CD4-positive, alpha-beta T cell treated with Interleukin-10 for 1 hour (primary cell): ENCODE measurements around the gene VSX1.

ENCODE experiments used
- DNase-seq: peaks from one replicate; pipeline ENCODE4 v3.0.0-alpha.2; 2020

VSX1 gene

DNA sequence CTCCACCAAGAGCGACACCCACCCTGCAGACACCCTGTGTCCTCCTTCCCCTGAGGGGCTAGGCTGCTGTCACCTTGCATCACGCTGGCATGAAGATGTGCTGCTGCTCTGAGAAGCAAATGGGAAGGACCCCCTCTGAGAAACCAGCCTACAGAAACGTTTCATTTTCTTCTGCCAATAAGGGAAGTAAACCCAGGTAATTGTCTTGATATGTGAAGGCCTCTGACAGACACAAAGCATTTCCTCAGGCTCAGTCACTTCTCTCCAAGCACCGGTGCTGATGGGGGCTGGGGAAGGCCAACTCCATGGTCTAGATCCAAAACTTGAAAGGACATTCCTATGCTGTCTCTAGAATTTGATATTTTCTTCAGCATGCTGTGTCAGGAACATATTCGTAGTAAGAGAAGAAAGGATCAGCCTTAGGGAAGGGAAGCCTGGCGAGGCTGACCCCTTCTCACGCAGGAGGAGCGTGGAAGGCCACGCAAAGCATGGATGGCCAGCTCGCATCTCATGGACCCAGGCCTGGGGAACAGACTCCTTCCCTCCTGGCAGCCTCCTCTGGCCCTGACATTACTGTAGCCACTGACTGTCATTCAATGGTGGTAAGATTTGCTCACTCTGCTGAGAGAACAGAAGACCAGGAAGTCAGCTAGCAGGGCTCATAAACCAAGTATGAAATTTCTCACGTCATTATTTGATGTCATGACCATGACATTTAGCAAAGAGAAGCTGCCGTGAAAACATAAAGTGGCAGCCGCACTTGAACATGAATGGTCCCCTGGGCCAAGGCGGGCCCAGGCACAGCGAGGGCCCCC, 44.4 kb downstream of the VSX1 start:
- DNase-seq, result no peak

DNA sequence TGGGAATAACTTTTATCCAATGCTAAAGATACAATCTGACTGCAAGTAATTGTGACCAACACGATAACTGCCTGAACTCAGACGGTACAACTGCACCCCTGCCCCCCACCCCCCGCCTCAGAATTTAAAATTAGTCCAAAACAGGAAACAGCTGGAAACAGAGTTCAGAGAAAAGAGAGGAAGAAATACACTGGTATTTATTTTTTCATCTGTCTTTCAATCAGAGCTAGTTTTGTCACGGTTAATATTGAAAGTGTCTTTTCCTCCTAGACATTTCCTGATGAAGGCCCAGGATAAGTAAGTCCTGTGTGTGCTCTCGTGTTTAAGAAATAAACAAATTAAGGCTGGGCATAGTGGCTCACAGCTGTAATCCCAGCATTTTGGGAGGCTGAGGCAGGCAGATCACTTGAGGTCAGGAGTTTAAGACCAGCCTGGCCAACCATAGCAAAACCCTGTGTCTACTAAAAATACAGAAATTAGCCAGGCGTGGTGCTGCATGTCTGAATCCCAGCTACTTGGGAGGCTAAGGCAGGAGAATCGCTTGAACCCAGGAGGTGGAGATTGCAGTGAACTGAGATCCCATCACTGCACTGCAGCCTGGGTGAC, 45.5 kb downstream of the VSX1 start:
- DNase-seq, result no peak

DNA sequence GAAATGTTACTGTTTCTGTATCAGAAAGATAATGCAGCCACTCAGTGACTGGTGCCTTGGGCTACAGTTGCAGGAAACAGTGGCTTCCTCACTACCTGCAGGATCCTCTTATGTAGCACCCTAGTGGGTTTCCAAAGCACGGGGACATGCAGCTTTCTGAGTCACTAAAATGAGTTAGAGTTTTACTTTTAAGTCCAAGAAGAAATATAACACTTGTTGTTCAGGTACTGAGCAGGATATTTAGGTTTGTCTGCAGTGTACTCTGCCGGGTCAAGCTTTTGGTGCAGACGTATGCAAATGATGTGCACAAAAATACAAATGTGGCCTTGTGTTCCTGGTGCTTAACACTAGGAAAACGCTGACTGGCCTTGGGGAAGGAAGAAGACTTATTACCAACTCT, 46.0 kb downstream of the VSX1 start:
- no peak for DNase-seq

DNA sequence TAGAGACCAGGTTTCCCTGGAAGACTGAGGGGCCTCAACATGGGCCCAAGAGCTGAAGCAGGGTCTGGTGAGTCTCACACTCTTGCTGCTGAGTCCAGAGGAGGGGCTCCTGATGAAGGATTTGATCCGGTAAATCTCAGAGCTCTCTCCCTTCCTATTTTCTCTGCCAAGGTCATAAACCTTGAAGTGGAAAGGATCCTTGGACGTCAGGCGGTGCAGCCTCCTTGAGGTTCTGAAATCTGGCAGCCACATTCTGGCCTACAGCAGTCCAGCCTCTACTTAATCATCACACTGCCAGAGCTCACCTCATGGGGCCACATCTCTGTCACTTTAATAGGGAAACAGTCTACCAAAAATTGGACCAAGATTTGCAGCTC, 48.0 kb downstream of the VSX1 start:
- DNase-seq, result no peak

DNA sequence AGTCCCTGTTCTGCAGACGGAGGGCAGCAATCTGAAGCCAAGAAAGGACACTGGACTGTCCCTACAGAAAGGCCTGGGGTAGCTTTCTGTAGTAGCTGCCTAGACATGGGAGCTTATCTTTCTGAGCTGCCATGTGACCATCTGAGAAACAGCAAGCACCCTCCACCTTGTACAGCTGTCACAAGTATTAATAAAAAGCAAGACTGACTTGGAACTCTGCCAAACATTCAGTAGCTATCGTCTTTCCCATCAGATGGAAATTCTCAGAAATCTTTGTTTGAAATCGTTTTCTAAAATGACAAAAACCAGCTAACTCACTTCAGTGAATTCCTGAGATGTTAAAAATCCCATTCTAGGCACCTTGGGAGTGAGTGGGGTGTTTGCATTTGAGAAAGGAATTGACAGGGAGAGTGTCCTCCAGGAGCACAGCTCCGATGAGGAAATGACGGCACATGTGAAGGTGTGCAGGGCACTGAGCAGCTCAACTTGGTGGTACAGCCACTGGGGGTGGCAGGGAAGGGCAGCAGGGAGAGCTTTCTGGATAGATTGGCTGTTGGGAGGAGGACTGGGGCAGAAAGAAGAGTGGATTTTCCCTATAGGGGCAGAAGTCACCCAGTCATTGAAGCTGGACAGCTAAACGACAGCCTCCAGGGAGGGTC, 48.5 kb downstream of the VSX1 start:
- DNase-seq, result no peak

DNA sequence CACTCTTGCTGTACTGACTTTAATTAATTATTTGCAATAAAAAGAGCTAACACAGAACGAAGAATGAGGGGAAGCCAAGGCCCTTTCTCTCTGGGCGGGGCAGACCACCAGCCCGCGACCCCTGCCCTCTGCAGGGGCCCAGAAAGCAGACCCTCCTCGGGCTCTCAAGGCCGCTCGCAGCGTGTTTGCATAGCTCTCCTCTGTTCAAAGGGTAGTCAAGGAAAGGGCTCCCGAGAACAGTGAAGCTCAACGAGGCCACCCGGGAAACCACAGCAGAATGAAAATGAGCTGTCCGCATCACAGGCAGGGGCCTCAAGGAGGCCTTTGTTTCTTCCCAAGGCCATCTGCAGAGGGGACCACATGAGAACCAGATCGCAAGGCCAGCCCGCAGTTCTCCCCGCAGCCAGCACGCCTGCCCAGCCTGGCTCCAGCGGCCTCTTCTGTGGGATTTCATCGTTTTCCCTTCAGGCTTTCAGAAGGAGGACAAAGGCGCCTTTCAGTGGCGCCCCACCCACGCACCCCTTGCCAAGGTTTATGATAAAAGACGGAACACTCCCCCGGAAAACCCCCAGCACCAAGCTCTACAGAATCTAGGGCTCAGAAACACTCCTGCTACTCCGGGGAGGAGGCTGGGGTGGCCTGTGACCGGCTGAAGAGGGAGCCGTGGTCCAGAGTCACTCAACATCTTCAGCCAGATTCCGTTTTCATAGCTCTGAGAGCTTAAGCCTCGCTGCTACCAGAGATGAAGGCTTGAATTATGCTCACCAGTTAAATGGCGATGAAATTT, 49.3 kb downstream of the VSX1 start:
- DNase-seq, result no peak

DNA sequence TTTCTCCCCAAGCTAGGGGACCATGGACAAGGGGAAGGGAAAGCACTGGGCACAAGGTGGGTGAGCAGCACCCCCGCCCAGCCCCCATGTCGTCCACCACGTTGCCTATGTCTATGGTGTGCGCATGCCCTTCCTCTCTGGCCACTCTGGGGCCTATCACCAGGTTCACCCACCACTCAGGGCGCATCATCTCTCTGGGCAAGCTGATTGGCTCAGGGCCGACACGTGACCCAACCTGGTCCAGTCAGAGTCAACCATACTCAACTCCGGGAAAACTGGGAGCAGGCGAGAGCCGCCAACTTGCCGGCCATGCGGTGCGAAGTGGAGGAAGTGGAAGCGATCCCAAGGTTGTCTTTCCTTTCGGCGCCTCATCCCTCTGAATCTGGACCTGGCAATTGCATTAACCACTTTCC, 49.9 kb downstream of the VSX1 start:
- no peak for DNase-seq

DNA sequence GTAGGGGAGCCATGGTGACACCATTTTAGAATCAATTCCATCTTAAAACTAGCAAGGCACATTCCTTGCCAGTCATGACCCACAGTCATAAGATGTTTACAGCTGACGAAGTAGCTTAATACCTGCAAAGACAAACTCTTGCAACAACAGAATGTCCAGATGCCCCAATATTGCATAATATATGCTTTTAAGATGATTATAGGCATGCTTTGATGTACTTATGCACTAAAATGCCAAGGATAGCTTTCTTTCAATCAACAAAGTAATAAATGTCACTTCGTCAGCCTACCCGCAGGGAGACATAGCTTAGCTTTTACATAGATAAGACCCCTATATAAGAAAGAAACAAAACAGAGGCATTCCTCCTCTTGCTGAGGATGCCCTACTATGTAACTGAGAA, 50.7 kb downstream of the VSX1 start:
- no peak for DNase-seq

DNA sequence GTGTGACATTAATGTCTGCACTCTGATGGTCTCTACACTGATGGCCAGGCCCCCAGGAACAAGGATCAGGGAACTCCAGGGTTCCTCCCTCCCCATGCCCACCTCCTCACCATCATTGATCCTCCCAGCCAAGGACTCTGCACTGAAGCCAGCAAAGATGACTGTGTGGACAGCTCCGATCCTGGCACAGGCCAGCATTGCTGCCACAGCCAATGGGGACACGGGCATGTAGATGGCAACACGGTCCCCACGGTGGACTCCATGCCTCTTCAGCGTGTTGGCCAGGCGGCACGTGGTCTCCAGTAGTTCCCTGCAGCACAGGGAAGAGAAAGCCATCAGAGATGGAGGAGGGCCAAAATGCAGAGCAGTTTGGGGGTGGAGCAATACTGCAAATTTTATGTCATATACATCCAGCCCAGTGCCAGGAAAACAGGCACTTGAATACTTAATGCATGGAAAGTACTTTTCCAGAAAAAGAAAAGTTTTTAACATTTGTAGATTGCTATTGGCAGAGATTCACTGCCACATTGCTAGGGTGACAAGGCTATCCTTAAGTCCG, 51.2 kb downstream of the VSX1 start:
- no peak for DNase-seq

DNA sequence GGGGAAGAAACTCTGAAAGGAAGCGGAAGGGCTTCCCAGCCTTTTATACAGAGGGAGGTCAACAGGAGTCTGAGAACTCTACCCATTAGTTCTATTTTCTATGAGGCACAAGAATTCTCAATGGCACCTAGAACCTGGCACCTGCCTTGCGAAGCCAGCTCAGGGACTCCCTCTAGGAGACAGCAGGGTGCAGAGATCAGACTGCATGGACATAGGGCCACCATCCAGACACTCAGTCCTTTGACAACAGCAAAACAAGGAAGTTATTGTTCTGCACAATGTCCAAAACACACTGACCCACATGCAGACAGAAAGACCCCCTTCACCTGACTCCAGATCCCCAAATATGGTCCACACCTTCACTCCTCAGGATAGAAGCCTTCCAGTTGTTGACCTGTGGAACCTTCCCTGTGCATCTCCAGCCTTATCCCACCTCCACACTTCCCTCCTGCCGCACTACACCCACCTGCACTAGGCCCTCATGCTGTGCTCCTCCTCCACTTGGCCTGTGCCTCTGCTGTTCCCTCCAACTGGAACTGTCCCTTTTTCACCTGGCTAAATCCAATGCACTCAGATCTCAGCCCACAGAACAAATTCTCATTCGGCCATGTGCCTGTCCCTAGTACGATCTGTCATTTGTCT, 51.8 kb downstream of the VSX1 start:
- no peak for DNase-seq

DNA sequence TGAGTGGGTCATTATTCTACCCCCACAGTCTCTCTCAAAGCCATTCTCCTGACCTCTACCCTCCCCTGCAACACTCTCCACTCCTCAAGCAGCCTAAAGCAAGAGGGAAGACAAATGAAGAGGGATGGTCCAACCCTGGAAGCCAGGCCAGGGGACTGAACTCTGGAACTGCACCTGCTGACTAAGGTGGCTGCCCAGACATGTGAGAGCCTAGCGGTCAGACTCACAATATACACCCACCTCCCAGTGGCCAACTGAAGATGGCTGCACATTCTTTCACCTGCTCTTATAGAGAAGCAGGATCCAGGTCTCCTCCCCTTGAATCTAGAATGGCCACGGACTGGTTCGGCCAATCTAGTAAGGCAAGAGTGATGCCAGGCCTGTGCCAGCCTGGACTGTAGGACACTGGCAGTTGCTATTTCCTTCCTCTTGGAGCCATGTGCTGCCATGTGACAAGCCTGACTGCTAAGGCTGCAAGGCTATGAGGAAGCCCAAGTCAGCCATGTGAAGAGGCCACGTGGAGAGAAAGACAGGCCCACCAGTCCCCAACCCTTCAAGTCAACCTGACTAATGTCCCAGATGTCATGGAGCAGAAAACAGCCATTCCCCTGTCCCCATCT, 55.8 kb downstream of the VSX1 start:
- no peak for DNase-seq
